ENCODE results near the gene ADCYAP1. TPM values are rescaled to one million over a fixed set of nuclear protein-coding genes. Genes with fewer than 3 reads are reported as not detected.

Gene ADCYAP1
- total RNA-seq, 1 experiment from 2014 or later, result 2.7 TPM

DNA sequence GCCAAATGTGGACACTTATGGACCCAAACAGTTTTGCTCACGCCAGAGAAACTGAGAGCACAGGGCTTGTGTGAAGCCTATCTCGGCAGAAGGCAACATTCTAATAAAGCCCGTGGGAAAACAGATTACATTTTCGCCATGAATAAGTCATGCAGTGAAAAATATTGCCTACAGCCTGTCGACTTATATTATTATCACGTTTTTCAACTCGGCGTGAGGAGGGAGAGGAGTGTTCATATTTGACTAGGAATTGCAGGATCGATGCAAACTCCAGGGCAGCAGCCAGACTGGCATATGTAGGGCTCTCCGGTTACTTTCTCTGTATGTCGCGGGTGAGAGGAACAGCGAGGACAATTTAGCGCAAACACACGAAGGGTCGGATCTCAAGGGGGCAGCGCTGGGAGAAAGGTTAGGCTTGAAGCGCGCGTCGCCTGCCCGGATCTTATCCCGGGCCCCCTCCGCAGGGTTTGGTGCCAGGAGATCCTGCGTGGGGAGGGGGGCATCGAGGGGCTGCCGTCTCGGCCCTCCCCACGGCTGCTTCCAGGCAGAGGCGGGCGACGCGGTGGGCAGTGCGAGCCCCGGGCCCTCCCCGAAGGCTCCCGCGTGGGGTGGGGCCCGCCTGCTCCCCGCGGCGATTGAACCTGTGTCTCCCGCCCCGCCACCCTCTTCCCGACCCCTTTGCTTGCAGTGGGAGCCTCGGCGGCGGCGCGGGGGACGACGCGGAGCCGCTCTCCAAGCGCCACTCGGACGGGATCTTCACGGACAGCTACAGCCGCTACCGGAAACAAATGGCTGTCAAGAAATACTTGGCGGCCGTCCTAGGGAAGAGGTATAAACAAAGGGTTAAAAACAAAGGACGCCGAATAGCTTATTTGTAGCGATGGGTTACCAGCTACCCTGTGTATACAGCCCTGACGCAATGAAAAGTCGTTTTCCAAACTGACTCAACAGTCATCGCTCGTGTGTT lies 4.4 kb downstream of the ADCYAP1 start:
- no peak for DNase-seq (ENCODE audit: low read depth)

DNA sequence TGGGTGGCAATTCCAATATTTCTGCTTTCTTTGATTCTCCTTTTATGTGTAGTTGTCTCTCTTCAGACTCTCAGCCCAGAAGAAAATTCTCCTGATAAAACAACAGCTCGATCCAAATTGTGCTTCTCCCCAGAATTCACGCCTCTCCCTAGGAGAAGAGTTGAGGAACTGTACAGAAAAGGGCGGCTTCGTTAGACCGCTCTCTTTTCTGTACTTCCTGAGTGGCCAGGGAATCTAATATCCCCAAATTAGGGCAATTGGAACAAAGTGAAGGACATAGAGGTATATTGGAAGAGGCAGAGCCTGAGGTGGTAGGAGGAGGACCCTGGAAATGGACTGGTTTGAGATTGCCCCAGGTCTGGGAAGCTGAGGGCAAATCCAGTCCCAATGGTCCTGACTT lies 5.6 kb downstream of the ADCYAP1 start:
- DNase-seq (ENCODE audit: low read depth), result no peak

DNA sequence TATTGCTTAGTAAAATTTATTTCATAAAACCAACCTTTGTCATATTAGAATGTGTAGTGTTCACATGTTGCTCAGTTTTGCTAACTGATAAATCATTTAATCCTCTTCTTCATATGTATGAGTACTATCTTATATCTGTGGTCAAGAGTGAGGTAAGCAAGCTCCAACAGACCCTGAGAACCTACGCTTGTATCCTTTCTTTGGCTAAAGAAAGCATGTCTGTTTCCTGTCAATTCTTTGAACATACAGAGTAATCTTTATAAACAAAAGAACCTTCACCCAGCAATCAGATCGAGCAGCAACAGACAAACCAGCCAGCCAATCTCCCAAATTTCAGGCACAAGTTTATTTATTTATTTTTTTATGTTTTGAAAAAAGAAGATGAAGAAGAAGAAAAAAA lies 6.4 kb downstream of the ADCYAP1 start:
- DNase-seq (ENCODE audit: low read depth), result no peak

DNA sequence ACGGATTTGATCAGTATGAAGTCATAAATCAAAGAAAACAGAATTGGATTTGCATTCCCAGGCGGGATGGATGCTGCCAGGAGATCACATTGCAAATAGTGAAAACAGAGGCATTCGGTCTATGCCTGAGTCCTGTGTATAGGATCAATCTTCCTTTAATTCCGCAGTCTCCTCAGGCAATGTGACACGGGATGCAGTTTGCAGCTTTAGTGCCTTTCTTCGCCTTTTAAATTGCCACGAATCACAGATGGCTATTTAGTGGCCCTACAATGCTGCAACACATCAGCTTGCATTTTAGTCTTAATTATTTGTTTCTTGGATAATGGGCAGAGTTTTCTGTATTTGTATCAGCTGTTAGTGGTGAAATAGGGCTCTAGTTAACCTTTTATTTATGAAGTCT lies 6.8 kb downstream of the ADCYAP1 start:
- DNase-seq (ENCODE audit: low read depth), result no peak

DNA sequence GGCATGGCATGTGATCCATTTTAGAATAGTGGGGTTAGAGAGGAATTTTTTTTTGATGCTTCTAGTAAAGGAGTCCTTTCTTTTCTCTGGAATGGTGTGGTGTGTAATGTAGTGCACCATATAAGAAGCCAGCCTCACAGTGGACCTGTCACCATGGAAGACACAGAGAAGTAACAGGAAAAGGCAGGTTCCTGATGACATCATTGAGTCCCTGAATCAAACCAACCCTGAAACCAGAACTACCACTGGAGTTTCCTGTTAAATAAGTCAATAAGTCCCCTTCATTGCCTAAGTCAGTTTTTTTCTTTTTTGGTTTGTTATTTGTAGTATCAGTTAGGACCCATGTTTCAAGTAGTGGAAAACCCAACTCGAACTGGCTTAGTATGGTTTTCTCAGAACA lies 11.9 kb downstream of the ADCYAP1 start:
- no peak for DNase-seq (ENCODE audit: low read depth)

DNA sequence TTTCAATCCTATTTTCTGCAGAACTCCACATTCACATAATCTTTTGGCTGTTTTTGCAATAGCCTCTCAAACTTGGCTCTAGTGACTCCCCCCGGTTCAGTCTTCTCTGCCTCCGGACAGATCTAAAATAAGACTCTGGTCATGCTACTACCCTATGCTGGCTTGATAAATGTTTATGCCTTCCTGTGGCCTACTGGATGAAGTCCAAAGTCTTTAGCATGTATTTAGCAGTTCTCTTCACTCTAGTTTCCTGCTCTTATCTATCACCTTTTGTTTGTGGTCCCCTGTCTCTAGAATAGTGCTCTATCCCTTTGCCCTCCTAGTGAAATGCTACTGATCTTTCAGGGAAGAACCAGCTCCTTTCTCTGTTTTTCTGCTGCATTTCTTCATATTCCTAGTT lies 14.4 kb downstream of the ADCYAP1 start:
- no peak for DNase-seq (ENCODE audit: low read depth)

DNA sequence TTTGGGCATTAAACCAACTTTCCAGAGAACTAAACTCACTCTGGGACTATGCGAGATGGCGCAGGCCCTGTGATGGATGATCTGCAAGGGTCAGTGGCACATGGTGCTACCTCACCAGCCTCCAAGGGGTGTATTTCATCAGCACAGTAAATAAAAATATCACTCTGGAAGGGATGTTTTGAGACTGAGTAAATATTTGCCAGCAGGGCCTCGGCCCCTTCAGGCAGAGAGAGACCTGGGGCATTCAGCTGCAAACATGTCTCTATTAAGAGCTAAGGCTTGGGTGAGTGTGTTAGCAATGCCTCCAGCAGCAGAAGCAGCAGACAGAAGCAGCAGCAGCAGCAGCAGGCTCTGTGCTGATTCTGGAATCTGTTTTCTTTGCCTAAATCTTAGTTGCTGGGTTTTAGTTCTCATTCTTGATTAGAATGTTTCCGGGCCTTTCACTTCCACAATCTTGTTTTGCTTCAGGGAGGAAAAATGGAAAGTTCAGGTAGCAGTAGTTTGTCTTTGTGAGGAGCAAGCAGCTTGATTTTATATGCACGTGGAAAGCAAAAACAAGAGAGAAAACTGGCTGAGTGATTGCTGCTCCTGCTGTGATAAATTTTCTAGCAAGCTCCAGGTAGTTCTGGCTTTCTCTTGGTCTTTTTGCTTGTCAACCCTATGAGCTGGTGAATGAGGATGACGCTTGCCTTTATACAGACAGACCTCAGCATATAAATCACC lies 18.6 kb downstream of the ADCYAP1 start:
- DNase-seq (ENCODE audit: low read depth), result no peak

DNA sequence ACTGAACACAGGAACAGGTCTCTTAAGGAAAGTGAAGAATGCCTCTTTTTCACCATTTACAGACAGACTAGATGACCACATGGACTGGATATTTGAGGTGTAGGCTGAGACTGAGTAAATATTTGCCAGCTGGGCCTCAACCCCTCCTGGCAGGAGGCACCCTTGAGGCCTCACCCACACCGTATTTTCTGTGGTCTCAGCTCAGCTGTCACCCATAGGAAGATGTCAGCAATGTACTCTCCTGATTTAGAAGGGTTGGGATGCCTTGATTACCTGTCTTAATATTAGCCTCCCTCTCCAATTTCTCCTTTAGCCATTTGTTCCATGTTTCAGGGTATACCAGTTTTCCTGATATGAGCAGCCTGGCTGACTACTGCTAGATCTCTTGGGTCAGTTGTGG lies 20.3 kb downstream of the ADCYAP1 start:
- DNase-seq (ENCODE audit: low read depth), result no peak

DNA sequence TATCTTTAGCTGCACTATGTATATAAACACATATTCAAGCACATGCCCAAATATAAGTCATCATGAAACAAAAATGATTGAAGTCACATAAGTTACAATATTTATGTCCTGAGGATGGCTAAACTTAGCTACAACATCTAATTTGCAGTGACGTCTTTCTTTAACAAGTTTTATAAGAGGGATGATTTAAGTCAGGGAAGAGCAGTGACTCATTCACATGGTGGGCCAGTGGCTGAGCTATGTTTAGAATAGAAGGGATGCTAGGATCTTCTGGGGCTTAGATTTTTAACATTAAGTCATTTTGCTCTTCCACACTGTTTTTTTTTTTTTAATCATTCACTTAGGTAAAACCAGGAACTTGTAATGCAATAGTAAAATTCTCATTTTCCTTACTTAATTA lies 22.3 kb downstream of the ADCYAP1 start:
- DNase-seq (ENCODE audit: low read depth), result no peak

DNA sequence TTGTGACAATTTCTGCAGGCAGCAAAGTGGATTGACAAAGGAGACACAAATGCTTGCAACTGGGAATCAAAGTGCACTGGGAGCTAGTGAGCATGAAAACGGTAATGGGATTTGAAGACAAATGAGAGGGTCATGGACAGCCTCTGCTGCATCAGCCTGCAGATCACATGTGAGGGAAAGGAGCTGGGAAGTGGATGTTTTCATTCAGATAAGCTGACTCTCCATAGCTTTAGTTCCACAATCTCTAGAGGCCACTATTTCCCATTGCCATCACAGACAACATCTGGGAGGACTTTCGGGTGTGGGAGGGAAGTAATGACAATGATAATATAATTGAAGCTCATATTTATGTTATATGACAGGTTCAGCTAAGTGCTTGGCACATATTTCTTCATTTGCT lies 28.4 kb downstream of the ADCYAP1 start:
- DNase-seq (ENCODE audit: low read depth), result no peak

DNA sequence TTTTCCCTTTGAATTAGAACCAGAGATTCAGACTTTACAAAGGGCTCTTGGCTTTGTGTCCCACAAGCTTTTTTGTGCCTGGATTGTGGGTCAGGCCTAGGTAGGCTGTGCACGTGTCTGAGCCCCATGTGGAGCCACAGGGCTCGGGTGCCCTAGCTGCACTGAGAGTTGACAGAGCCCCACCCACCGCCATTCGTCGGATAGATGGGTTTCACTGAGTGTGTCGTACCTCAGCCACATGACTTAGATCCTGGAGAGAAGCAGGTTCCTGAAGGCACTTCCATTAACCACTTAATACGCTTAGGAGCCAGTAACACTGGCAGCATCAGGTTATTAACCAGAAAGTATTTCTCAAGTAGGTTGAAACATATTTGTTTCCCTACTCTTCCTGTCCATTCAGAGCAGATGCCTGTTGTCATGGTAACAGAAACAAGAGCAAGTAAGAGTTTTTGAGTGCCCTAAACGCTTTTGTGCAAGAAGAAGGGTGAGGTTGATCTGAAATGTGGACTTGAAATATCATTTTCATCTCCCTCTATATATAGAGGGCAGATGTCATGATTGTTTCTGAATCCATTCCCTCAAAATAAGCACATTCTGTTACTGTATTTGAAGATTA lies 30.0 kb downstream of the ADCYAP1 start:
- DNase-seq (ENCODE audit: low read depth), result no peak

DNA sequence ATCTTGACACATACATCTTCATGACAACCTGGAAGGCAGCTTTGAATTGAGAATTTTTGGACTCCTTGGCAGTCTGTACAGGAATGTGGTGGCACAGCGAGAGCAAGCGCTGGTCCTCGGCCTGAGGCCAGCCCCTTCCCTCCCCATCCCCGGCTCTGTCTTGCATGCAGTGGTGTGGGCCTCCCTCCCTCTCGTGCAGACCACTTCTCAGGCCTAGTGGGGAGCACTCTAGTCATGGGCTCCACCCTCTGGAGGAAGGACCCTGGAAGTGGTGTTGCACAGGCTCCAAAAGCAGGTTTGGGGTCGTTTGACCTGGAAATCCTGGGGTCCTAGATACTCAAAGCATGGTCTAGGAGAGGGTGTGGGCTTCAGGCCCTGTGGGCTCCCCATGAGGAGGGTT lies 32.3 kb downstream of the ADCYAP1 start:
- DNase-seq (ENCODE audit: low read depth), result no peak

DNA sequence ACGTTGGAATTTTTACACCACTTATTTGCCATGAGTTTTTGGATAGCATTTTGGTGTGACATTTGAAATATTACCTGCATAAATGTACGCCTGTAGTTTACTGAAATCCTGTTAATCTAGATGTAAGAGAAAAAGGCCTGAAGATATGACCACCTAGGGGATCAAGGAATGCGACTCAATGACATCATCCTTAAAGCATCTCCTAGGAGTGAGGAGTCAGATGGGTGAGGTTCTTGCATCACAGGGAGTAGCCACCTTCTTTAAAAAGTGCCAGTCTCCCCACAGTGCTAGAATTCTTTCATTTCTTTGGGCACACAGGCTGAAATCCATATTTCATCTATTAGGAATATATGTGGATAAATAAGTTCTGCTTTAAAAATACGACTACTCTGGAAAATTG lies 34.5 kb downstream of the ADCYAP1 start:
- DNase-seq (ENCODE audit: low read depth), result peak; percentile 40

DNA sequence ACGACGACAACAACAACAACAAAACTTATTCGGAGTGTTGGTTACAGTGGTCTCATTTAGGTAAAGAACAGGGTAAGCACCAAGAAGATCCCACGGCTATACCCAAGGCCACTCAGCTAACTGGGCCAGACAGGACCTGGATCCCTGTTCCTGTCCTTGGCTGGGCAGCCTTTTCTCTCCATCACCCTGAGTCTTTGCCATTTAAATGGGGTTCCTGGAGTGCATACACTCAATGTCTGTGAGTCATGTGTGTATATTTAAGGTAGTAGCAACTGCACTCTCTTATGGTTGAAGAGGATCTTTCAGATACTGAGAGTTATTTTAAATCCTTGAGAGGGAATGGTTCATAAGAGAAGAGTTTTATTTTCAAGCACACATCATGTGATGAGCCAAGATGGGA lies 35.3 kb downstream of the ADCYAP1 start:
- no peak for DNase-seq (ENCODE audit: low read depth)

DNA sequence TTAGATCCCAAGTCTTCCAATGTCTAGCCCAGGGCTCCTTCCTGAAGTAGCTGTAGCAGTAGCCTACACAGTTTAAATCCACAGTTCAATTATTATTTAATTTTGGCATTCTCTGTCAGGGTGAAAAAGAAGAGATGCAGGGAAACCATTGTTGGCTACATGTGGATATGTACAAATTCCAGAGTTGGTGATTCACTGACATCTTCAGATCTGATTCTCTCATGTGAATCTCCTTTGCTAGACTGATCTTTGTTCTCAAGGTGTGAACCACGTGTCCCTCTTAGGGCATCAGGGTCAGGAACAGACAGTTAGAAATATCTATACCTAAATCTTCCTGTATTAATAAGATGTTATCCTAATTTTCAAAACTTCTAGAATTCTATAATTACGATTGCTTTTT lies 36.7 kb downstream of the ADCYAP1 start:
- DNase-seq (ENCODE audit: low read depth), result no peak

DNA sequence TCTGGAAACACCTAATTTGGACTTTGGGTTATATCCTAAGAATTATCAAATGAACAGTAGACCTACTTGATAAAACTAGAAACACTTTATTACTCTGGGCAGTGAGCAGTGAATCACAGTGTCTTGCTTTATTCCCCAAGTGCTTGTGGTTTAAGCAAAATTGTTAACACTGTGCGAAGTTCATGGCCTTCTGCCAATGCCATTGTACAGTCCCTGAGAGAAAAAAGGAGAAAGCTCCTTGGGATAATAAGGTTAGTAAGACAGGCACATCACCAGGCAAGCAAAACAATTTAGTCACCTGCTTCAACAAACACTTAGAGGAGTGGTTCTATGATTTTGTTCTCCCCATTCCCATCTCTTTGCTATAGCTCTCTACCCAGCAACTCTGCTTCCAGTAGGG lies 39.8 kb downstream of the ADCYAP1 start:
- peak; percentile 85 for DNase-seq (ENCODE audit: low read depth)

DNA sequence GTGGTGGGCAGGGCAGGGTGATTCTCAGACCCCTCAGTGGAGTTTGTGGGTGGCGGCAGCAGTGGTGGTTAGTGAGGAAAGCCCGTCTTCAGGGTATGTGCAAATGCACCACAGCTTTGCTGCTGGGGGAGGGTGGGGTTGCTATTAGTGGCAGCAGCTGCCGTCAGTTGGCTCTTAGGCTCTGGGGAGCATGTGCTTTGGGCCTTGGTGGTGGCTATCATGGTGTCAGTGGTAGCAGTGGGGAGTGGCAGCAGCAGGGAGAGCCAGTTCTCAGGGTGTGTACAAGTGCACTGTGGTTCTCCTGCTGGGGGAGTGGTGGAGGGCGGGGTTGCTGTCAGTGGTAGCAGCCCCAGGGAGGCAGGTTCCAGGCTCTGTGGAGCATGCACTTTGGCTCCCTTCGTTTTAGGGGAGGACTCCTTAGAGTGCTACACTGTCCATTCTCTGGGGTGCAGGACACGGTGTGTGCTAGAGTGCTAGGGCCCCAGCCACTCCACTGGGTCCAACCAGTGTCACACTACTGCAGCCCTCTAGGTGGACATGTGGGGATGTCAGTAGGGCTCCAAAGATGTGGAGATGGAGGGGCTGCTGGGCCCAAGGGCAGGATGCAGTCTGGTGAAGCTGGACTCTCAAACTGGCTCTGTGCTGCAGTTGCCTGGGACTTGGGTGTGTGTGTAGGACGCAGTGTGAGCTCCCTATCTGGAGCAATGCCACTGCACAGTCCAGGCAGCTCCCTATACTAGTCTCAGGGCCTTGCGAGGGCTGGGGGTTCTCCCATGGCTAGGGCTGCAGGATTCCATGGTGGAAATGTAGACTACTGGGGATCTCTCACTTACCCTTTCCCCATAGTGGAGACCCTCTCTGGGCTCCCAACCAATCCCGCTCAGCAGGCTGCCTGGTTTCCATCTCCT lies 45.3 kb downstream of the ADCYAP1 start:
- no peak for DNase-seq (ENCODE audit: low read depth)

DNA sequence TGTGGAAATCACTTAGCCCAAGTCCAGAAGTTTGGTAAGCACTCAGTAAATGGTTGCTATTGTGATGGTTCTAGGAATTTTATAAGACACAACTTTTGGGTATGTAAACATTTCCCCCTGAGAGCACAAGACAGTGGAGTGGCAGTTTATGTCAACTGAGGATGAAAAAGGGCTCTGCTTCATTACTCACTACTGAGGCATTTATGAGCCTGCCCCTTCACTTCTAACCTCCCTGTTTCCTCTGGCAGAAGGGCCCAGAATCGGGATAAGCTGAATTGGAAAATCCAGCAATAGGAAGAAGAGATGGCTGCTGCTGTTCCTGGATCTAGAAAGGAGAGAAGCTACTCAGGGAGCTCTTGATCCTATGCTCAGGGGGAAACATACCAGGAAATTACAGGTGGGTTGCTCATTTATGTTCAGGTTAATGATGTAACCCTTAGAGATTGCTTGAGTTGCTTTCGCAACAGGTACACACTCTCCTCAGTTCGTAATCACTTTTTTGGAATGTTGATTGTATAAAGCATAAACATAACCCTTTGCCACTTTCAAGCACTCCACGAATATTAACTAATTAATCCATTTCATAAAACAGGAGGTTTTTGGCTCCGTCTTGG lies 46.3 kb downstream of the ADCYAP1 start:
- DNase-seq (ENCODE audit: low read depth), result no peak

DNA sequence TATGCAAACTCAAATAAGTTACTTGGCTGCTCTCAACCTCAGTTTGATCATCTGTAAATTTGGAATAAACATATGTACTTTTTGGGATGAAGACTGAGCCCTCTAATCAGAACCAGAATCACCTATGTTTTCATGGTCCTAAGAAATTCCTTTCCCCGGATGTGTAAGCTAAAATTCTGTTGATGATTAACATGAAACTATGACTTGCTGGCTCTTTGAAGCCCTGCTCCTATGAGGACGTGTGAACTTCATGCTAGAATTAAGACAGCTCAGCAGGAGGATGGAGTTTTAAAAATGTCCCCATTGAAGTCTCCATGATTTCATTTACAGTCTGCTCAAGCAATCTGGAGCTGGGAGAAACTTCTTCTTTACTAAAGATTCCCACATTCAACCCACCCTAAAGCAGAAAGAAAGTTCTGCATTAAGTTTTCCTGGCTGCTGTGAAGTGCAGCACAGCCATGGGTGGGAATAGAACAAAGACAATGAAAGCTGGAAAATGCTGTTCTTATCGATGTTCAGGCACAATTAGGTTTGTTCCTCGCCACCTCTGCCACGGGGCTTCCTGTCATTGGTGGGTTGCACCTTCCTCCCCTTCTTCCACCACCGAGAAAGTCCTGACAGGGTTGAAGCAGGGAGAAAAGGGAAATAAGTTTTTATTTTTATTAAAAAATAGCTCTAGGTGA lies 50.9 kb downstream of the ADCYAP1 start:
- no peak for DNase-seq (ENCODE audit: low read depth)

DNA sequence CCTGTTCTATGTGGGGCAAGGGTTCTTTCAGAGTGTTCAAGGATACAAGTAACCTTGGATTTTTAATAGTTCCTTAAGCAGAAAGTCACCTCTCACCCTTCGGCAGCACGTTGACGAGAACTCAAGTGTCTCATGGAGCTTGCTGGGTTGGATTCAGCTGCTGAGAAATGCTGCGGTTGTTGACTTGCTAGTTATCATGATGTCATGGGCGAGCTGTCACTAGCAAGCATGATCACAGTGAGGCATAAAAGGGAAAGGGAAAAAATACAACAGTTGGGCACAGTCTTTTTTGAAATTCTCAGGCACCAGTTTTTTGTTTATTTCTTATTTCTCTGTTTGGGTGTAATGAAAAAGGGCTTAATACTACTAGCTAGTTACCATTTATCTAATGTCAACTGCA lies 53.2 kb downstream of the ADCYAP1 start:
- DNase-seq (ENCODE audit: low read depth), result peak; percentile 14

DNA sequence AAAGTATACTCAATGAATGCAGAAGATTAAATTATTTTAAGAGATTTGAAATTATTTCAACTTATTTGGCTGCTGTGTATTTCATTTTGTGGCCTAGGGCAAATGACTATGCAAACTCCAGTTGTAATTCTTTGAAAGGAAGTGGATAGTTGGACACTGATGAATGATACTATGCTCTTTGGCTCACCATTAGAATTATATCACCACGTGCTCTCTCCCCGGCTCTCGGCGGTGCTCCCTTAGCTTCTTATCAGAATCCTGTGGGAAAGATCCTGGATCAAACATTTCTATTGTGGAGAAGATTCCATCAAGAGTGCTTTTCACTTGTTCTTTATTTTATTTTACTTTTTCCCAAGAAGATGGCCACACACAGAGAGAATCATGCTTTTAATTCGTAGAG lies 55.2 kb downstream of the ADCYAP1 start:
- no peak for DNase-seq (ENCODE audit: low read depth)
